Loucy (cell line): ENCODE data around the gene LHFPL4.

Experiments
- H2AFZ ChIP-seq: fragments of 200-600 bp; sonication (generic); 2 replicates; pipeline ENCODE4 v1.6.0; 2016; ENCODE audit warnings: antibody characterized with exemption, mild to moderate bottlenecking, low read length, moderate library complexity
- H3F3A ChIP-seq: fragments of 200-600 bp; 2 replicates; pipeline ENCODE4 v1.6.0; 2016; ENCODE audit warnings: antibody characterized with exemption, low read depth, mild to moderate bottlenecking
- H3K27me3 ChIP-seq: fragments of 200-600 bp; sonication (generic); 2 replicates; pipeline ENCODE4 v1.6.1; 2014; ENCODE audit warnings: low read length, mild to moderate bottlenecking; ENCODE audit not compliant: insufficient read depth, poor library complexity, severe bottlenecking
- H3K36me3 ChIP-seq: fragments of 200-600 bp; sonication (generic); 2 replicates; pipeline ENCODE4 v1.6.1; 2016; ENCODE audit warnings: low read length; ENCODE audit not compliant: insufficient read depth
- H3K4me1 ChIP-seq: fragments of 200-600 bp; sonication (generic); 2 replicates; pipeline ENCODE4 v1.5.1; 2014; ENCODE audit warnings: low read length, mild to moderate bottlenecking; ENCODE audit not compliant: insufficient read depth, poor library complexity, severe bottlenecking
- H3K4me2 ChIP-seq: fragments of 200-600 bp; sonication (generic); 2 replicates; pipeline ENCODE4 v1.6.0; 2014; ENCODE audit warnings: antibody characterized with exemption, low read length, low read depth, mild to moderate bottlenecking; ENCODE audit not compliant: poor library complexity, severe bottlenecking
- H3K4me3 ChIP-seq: fragments of 200-600 bp; sonication (generic); 2 replicates; pipeline ENCODE4 v1.5.1; 2014; ENCODE audit warnings: low read length, mild to moderate bottlenecking, mixed read lengths; ENCODE audit not compliant: poor library complexity, severe bottlenecking
- H3K79me2 ChIP-seq: fragments of 200-600 bp; sonication (generic); 2 replicates; pipeline ENCODE4 v1.6.1; 2014; ENCODE audit warnings: low read length; ENCODE audit not compliant: insufficient read depth
- H3K9ac ChIP-seq: fragments of 200-600 bp; sonication (generic); 2 replicates; pipeline ENCODE4 v1.6.0; 2014; ENCODE audit warnings: mild to moderate bottlenecking, low read depth, low read length, moderate library complexity; ENCODE audit not compliant: poor library complexity, severe bottlenecking
- H3K9me2 ChIP-seq: fragments of 200-600 bp; sonication (generic); replicated peaks from 2 replicates; pipeline ENCODE4 v1.6.1; 2016; ENCODE audit warnings: low read depth, low read length, mixed read lengths
- H3K9me3 ChIP-seq: fragments of 200-600 bp; sonication (generic); 2 replicates; pipeline ENCODE4 v1.6.1; 2014; ENCODE audit warnings: mild to moderate bottlenecking, antibody characterized with exemption, low read length, low read depth; ENCODE audit not compliant: insufficient read depth
- H4K20me1 ChIP-seq: fragments of 200-600 bp; sonication (generic); 2 replicates; pipeline ENCODE4 v1.6.0; 2014; ENCODE audit warnings: antibody characterized with exemption, low read length, mild to moderate bottlenecking; ENCODE audit not compliant: insufficient read depth, poor library complexity, severe bottlenecking
- CTCF ChIP-seq: fragments of 200-600 bp; sonication (generic); conservative IDR thresholded peaks from 2 replicates; pipeline ENCODE4 v1.5.1; 2014; ENCODE audit warnings: mild to moderate bottlenecking, antibody characterized with exemption, low read length
- EZH2phosphoT487 ChIP-seq: fragments of 200-600 bp; IDR thresholded peaks from 2 replicates; pipeline ENCODE4 v1.6.1; 2018; ENCODE audit warnings: antibody characterized with exemption, mild to moderate bottlenecking, moderate library complexity, borderline replicate concordance

LHFPL4 gene

GRCh38 chr3:9582332-9582731, 28.7 kb upstream of the LHFPL4 start:
- Histone ChIP-seq H3K9me2 (no peaks in the 10 kb centered on the region), H3K4me1 (no peaks in the 10 kb centered on the region), H3K4me3 (no peak overlapping the region), H3K79me2 (no peaks in the 10 kb centered on the region), H3K4me2 (no peak overlapping the region), H3K9ac (no peak overlapping the region), H3K36me3 (no peaks in the 10 kb centered on the region), H4K20me1 (no peaks in the 10 kb centered on the region), H3F3A (no peaks in the 10 kb centered on the region), H3K9me3 (no peaks in the 10 kb centered on the region), H3K27me3 (no peaks in the 10 kb centered on the region), H2AFZ (no peak overlapping the region)
- TF ChIP-seq EZH2phosphoT487 = no peak
- no peak for TF ChIP-seq CTCF

GRCh38 chr3:9581742-9582141, 28.1 kb upstream of the LHFPL4 start:
- H3K36me3 ChIP-seq = no peaks in the 10 kb centered on the region
- TF ChIP-seq EZH2phosphoT487 = no peak
- TF ChIP-seq CTCF = no peak
- H2AFZ ChIP-seq = no peak overlapping the region
- no peak overlapping the region for H3K4me3 ChIP-seq
- no peaks in the 10 kb centered on the region for H3K9me3 ChIP-seq
- H3K4me2 ChIP-seq = no peak overlapping the region
- H3K79me2 ChIP-seq = no peaks in the 10 kb centered on the region
- H3F3A ChIP-seq = no peaks in the 10 kb centered on the region
- H3K27me3 ChIP-seq = no peaks in the 10 kb centered on the region
- no peak overlapping the region for H3K9ac ChIP-seq
- H3K9me2 ChIP-seq = no peaks in the 10 kb centered on the region
- H4K20me1 ChIP-seq = no peaks in the 10 kb centered on the region
- no peaks in the 10 kb centered on the region for H3K4me1 ChIP-seq

GRCh38 chr3:9569054-9569453, 15.4 kb upstream of the LHFPL4 start:
- Histone ChIP-seq H3K9ac (no peak overlapping the region), H3K4me1 (no peaks in the 10 kb centered on the region), H3K9me2 (no peaks in the 10 kb centered on the region), H2AFZ (no peak overlapping the region), H3K9me3 (0 out of 2 replicates have a peak, but pooled peaks cover 5% of the 10 kb centered on the region), H3K79me2 (no peaks in the 10 kb centered on the region), H3F3A (no peaks in the 10 kb centered on the region), H3K4me2 (no peak overlapping the region), H4K20me1 (no peaks in the 10 kb centered on the region), H3K36me3 (no peaks in the 10 kb centered on the region), H3K27me3 (no peaks in the 10 kb centered on the region), H3K4me3 (no peak overlapping the region)
- TF ChIP-seq CTCF (no peak), EZH2phosphoT487 (no peak)
